Measurements from ENCODE around the gene SBF1. TPM values are rescaled to one million over a fixed set of nuclear protein-coding genes. Genes with fewer than 3 reads are reported as not detected.
A peak's percentile ranks its signal among the peaks of the same experiment; 100 is the strongest.

The SBF1 gene
- total RNA-seq, 1 experiment from 2014 or later: 48.5 TPM

DNA sequence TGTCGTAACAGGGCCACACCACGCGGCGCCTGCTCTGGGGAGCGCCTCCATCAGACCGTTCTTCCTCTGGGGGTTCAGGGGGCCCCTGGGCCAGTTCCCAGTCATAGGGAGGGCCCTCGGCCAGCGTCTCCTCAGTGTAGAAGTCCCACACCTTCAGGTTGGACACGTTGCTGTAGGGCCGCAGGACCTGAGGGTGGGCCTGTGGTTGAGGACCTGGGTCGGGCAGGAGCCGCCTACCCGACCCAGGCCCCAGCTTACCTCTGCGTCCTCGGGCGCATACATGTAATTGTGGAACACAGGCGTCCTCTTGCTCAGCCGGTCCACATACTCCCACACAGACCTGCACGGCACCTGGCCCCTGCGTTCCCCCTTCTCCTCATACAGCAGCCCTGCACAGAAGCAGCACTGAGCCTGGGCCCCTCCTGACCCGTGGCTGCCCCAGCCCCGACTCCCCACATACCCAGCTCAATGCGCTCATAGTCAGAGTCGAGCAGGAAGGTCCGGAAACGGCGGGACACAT is 20.2 kb downstream of the SBF1 start:
- Histone ChIP-seq H4K20me1 (ENCODE audit: low read length) (no peaks in the 10 kb centered on the region), H3K79me2 (ENCODE audit: low read length) (no peaks in the 10 kb centered on the region), H3F3A (ENCODE audit: low read length, unreplicated experiment) (no peaks in the 10 kb centered on the region), H3K9ac (ENCODE audit: low read length) (no peak overlapping the region), H3K27ac (ENCODE audit: low read length) (no peak overlapping the region), H3K9me3 (ENCODE audit: low read length) (no peaks in the 10 kb centered on the region), H3K9me2 (replicated peaks; ENCODE audit: low read length) (no peaks in the 10 kb centered on the region), H3K4me3 (ENCODE audit: low read length) (no peak overlapping the region), H3K4me2 (ENCODE audit: low read length) (no peak overlapping the region), H3K4me1 (ENCODE audit: insufficient read depth, low read length) (no peaks in the 10 kb centered on the region), H3K36me3 (ENCODE audit: low read depth, low read length) (no peaks in the 10 kb centered on the region), H2AFZ (ENCODE audit: low read length) (no peak overlapping the region), H3K27me3 (ENCODE audit: low read length) (no peaks in the 10 kb centered on the region)
- BruUV-seq (replicated peaks): TSS peak; percentile 25
- ChIA-PET POLR2A (ENCODE audit: unreplicated experiment) (no interaction called here), CTCF (no interaction called here)
- TF ChIP-seq, protein P1, sequence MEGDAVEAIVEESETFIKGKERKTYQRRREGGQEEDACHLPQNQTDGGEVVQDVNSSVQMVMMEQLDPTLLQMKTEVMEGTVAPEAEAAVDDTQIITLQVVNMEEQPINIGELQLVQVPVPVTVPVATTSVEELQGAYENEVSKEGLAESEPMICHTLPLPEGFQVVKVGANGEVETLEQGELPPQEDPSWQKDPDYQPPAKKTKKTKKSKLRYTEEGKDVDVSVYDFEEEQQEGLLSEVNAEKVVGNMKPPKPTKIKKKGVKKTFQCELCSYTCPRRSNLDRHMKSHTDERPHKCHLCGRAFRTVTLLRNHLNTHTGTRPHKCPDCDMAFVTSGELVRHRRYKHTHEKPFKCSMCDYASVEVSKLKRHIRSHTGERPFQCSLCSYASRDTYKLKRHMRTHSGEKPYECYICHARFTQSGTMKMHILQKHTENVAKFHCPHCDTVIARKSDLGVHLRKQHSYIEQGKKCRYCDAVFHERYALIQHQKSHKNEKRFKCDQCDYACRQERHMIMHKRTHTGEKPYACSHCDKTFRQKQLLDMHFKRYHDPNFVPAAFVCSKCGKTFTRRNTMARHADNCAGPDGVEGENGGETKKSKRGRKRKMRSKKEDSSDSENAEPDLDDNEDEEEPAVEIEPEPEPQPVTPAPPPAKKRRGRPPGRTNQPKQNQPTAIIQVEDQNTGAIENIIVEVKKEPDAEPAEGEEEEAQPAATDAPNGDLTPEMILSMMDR (conservative IDR thresholded peaks at IDR 0.05; ENCODE audit: low read depth, low read length): no peak
- intact Hi-C loops (cut with micrococcal nuclease): no loop called here
- ATAC-seq (no peak), DNase-seq (no peak)

DNA sequence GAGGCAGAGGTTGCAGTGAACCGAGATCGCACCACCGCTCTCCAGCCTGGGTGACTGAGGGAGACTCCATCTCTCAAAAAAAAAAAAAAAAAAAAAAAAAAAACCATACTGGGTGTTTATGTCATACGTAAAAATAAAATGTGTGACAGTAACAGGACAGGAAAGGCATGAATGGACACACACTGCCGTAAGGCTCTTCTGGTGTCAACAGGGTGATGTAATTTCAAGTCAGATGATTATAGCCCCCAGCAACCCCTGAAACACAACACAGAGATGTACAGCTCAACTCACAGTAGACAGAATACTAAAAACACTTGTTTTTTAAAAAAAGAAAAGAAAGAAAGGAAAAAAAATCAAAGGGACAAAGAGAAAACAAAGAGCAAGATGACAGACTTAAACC is 22.2 kb downstream of the SBF1 start:
- ChIA-PET CTCF (no interaction called here), POLR2A (ENCODE audit: unreplicated experiment) (no interaction called here)
- DNase-seq (no peak), ATAC-seq (no peak)
- Histone ChIP-seq H4K20me1 (ENCODE audit: low read length) (no peaks in the 10 kb centered on the region), H2AFZ (ENCODE audit: low read length) (no peak overlapping the region), H3K9me3 (ENCODE audit: low read length) (no peaks in the 10 kb centered on the region), H3K9me2 (replicated peaks; ENCODE audit: low read length) (no peaks in the 10 kb centered on the region), H3K27me3 (ENCODE audit: low read length) (no peaks in the 10 kb centered on the region), H3K79me2 (ENCODE audit: low read length) (no peaks in the 10 kb centered on the region), H3K27ac (ENCODE audit: low read length) (no peak overlapping the region), H3K9ac (ENCODE audit: low read length) (no peak overlapping the region), H3F3A (ENCODE audit: low read length, unreplicated experiment) (no peaks in the 10 kb centered on the region), H3K4me2 (ENCODE audit: low read length) (no peak overlapping the region), H3K4me1 (ENCODE audit: insufficient read depth, low read length) (no peaks in the 10 kb centered on the region), H3K36me3 (ENCODE audit: low read depth, low read length) (no peaks in the 10 kb centered on the region), H3K4me3 (ENCODE audit: low read length) (no peak overlapping the region)
- no TSS peak for BruUV-seq (replicated peaks)
- no peak for TF ChIP-seq EZH2phosphoT487 (IDR thresholded peaks at IDR 0.05; ENCODE audit: borderline replicate concordance, low read length)
- TF ChIP-seq, protein P1 (conservative IDR thresholded peaks at IDR 0.05; ENCODE audit: low read depth, low read length): no peak
- no peak for TF ChIP-seq EZH2 (IDR thresholded peaks at IDR 0.05; ENCODE audit: low read length, unreplicated experiment)
- intact Hi-C loops (cut with micrococcal nuclease): no loop called here

DNA sequence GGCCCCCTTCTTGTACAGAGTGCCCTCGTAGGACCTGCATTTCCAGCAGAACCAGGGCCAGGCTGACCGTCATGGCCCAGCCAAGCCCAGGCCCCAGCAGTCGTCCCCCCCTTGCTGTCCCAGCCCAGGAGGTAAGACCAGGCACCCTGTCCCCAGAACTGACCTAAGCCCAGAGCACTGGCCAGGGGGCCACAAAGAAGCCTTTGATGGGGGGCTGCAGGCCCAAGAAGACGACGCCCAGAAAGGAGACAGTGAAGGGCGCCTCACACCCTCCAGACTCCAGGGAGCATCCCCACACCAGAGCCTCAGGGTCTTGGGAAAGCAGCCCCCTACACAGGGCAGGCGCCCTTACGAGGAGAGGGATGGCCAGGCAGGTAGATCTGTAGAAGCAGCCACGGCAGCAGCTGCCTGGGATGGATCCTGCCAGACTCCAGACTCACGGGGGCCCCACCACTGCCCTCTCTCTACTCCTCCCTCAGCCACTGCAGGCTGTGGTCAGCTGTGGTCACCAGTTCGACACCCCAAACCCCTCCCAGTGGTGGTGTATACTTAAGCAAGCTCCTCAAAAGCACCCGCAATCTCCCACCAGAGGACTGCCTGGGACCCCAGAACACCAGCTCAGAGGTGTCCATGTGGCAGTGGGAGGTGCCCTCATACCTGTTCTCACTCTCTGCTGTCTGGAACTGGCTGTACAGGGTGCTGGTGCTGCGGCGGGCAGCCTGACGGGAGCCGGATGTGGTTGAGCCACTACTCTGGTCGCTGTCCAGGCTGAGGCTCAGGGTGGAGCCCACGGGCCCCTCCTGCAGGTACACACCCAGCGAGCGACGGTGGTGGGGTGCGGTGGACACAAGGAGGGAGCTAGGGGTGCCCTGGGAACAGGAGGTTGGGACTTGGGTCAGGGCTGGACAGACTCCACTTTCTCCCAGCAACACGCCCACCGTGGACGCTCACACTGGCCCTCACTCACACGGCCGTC is 27.0 kb downstream of the SBF1 start:
- ChIA-PET POLR2A (ENCODE audit: unreplicated experiment) (no interaction called here), CTCF (no interaction called here)
- Histone ChIP-seq H3K27ac (ENCODE audit: low read length) (no peak overlapping the region), H3K9me3 (ENCODE audit: low read length) (no peaks in the 10 kb centered on the region), H2AFZ (ENCODE audit: low read length) (no peak overlapping the region), H3F3A (ENCODE audit: low read length, unreplicated experiment) (no peaks in the 10 kb centered on the region), H3K79me2 (ENCODE audit: low read length) (no peaks in the 10 kb centered on the region), H3K4me2 (ENCODE audit: low read length) (no peak overlapping the region), H4K20me1 (ENCODE audit: low read length) (no peaks in the 10 kb centered on the region), H3K9me2 (replicated peaks; ENCODE audit: low read length) (no peaks in the 10 kb centered on the region), H3K27me3 (ENCODE audit: low read length) (no peaks in the 10 kb centered on the region), H3K9ac (ENCODE audit: low read length) (no peak overlapping the region), H3K36me3 (ENCODE audit: low read depth, low read length) (no peaks in the 10 kb centered on the region), H3K4me1 (ENCODE audit: insufficient read depth, low read length) (no peaks in the 10 kb centered on the region), H3K4me3 (ENCODE audit: low read length) (no peak overlapping the region)
- ATAC-seq (peak; percentile 20; the same call in 1 of the 2 replicates), DNase-seq (no peak)
- intact Hi-C loops (cut with micrococcal nuclease): no loop called here
- TF ChIP-seq EZH2phosphoT487 (IDR thresholded peaks at IDR 0.05; ENCODE audit: borderline replicate concordance, low read length) (no peak), EZH2 (IDR thresholded peaks at IDR 0.05; ENCODE audit: low read length, unreplicated experiment) (no peak)
- TF ChIP-seq, protein P1 (conservative IDR thresholded peaks at IDR 0.05; ENCODE audit: low read depth, low read length): no peak
- BruUV-seq (replicated peaks): no TSS peak

Measured in PC-3 (cell line).